Measurements from ENCODE around the gene C5orf15. TPM values are rescaled to one million over a fixed set of nuclear protein-coding genes. Genes with fewer than 3 reads are reported as not detected.

Gene C5orf15
- total and polyA plus RNA-seq, 4 donors: 21.6 to 118 (median 40.0) TPM

DNA sequence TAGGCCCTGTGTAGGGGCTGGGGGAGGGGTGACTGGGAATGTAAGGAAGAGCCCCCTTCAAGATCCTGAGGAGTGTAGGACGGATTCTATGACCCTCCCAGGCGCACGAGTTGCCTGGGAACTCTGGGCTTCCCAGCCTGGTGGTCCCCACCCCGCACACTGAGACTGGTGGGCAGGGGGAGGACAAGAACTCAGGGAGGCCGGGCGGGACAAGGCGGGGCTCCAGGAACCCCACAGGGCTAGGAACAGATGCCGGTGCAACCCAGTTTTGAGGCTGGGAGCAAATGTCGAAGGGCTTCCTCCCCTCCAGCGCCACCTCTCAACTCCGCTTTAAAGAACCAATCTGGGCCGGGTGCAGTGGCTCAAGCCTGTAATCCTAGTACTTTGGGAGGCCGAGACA lies 37.7 kb upstream of the C5orf15 start:
- peak overlapping the region; percentile 20 to 63 for H3K9ac ChIP-seq (ENCODE audit: insufficient read depth in 1 of 2, low read length in 2 of 2)

DNA sequence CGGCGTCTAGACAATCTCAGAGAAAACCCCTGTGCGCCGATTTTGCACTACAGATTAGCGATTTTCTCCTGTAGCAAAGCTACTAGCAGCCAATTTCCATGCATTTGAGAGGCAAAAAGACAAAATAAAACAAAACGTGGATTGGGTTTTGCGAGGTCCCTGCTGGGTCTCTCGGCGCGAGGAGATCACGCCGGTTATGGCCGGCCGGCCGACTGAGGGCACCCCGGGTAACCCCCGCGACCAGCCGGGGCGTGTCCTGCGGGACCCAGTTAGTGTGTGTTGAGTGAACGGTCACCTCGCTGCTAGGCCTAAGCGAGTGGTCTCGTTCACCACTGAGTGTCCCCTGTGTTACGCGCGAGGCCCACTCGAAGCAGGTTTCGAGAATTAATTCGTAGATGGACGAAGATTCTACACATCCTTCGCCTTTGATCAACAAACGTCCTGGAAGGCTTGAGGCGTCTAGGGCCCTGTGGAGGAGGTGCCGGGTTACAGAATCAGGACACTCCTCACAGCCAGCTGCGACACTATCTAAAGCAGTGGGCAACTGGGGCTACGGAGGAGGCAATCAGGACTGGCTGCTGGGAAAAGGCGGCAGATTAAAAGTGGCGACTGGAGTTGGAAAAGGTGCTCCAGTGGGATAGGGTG lies 37.1 kb upstream of the C5orf15 start:
- H3K4me1 ChIP-seq (ENCODE audit: control insufficient read depth in 5 of 5, insufficient read depth in 5 of 5, low read length in 5 of 5): peaks cover 9 to 28% (median 17%) of the 10 kb centered on the region in 5 donors
- peak overlapping the region; percentile 99 to 100 for H3K27ac ChIP-seq (ENCODE audit: low read depth in 1 of 2, low read length in 1 of 2)
- peak overlapping the region; percentile 86 for H3K4me3 ChIP-seq
- WGBS, 2 donors: 18 to 21% methylated on average over 40 of the region's 40 CpGs
- DNase-seq (peak in 2 of 3 donors; percentile 32 to 55), ATAC-seq (ENCODE audit: insufficient read depth, low FRiP score) (peak; percentile 22)
- H3K9me3 ChIP-seq (ENCODE audit: control insufficient read depth in 4 of 4, insufficient read depth in 3 of 4, low read length in 3 of 4): no peaks in the 10 kb centered on the region
- TF ChIP-seq, protein P1, sequence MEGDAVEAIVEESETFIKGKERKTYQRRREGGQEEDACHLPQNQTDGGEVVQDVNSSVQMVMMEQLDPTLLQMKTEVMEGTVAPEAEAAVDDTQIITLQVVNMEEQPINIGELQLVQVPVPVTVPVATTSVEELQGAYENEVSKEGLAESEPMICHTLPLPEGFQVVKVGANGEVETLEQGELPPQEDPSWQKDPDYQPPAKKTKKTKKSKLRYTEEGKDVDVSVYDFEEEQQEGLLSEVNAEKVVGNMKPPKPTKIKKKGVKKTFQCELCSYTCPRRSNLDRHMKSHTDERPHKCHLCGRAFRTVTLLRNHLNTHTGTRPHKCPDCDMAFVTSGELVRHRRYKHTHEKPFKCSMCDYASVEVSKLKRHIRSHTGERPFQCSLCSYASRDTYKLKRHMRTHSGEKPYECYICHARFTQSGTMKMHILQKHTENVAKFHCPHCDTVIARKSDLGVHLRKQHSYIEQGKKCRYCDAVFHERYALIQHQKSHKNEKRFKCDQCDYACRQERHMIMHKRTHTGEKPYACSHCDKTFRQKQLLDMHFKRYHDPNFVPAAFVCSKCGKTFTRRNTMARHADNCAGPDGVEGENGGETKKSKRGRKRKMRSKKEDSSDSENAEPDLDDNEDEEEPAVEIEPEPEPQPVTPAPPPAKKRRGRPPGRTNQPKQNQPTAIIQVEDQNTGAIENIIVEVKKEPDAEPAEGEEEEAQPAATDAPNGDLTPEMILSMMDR (IDR thresholded peaks at IDR 0.05; ENCODE audit: control extremely low read depth, extremely low read depth): no peak
- H3K9ac ChIP-seq (ENCODE audit: insufficient read depth in 1 of 2, low read length in 2 of 2): peak overlapping the region; percentile 20 to 63
- peaks cover 0 to 5% (median 2%) of the 10 kb centered on the region in 4 donors for H3K36me3 ChIP-seq (ENCODE audit: control insufficient read depth in 4 of 4, insufficient read depth in 4 of 4, low read length in 4 of 4)
- H3K27me3 ChIP-seq (ENCODE audit: control insufficient read depth in 3 of 3, insufficient read depth in 3 of 3, low read length in 2 of 3): no peaks in the 10 kb centered on the region

More for the DNA sequence above, 37.7 kb upstream of the C5orf15 start:
- no peak for ATAC-seq (ENCODE audit: insufficient read depth, low FRiP score)
- WGBS, 2 donors: 92 to 93% methylated on average over 13 of the region's 13 CpGs
- H3K27ac ChIP-seq (ENCODE audit: low read depth in 1 of 2, low read length in 1 of 2): peak overlapping the region; percentile 99 to 100
- H3K27me3 ChIP-seq (ENCODE audit: control insufficient read depth in 3 of 3, insufficient read depth in 3 of 3, low read length in 2 of 3): no peaks in the 10 kb centered on the region
- peaks cover 9 to 28% (median 17%) of the 10 kb centered on the region in 5 donors for H3K4me1 ChIP-seq (ENCODE audit: control insufficient read depth in 5 of 5, insufficient read depth in 5 of 5, low read length in 5 of 5)
- peaks cover 0 to 2% (median under 1%) of the 10 kb centered on the region in 4 donors for H3K36me3 ChIP-seq (ENCODE audit: control insufficient read depth in 4 of 4, insufficient read depth in 4 of 4, low read length in 4 of 4)
- H3K9me3 ChIP-seq (ENCODE audit: control insufficient read depth in 4 of 4, insufficient read depth in 3 of 4, low read length in 3 of 4): no peaks in the 10 kb centered on the region
- TF ChIP-seq, protein P1 (IDR thresholded peaks at IDR 0.05; ENCODE audit: control extremely low read depth, extremely low read depth): no peak
- no peak overlapping the region for H3K4me3 ChIP-seq
- no peak for DNase-seq

DNA sequence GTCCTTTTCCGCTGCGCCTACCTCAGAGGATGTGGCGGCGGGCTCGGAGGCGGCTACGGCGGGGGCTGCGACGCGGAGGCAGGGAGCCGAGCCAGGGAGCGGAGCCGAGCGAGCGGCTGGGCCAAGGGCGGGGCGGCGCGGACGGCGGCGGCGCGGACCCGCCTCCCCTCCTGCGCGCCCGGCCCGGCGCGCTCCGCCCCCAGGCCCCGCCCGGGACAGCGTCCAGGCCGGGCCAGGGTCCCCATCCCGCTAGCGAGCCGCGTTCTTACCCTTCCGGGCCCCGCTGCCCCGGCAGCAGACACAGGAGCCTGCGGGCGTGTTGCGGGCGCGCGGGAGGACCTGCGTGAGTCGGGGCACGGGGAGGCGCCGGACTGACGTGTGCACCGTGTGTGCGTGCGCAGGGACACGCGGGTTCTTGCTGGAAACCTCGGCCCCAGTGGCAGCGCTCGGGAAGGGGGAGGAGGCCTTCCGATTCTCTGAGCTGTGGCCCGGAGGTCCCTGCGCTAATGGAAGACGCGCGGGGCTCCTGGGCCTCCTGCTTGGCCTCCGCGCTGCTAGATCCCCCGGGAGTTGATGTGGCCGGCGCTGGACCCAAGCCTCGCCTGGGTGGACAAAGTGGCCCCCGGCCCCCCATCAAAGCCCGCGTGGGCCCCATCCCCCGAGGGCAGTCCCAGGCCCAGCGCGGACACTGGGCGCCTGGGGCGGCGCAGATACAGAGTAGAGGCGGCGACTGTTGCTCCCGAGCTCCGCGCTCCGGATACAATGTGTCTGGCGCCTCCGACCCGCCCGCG lies 36.4 kb upstream of the C5orf15 start, which contains the start of gene VDAC1:
Gene VDAC1 (minus strand): TSS at position 350 of the 791 bp plus-strand sequence. CDS start 11,963 bp downstream, outside the sequence.
- 0 to 1% methylated on average over 81 to 96 of the region's 96 CpGs for WGBS, 2 donors
- H3K4me3 ChIP-seq: peak within 1 kb of the TSS; percentile 86
- peaks cover 0 to 8% (median 2%) of the 10 kb centered on the region in 4 donors for H3K36me3 ChIP-seq (ENCODE audit: control insufficient read depth in 4 of 4, insufficient read depth in 4 of 4, low read length in 4 of 4)
- H3K27ac ChIP-seq (ENCODE audit: low read depth in 1 of 2, low read length in 1 of 2): peak within 1 kb of the TSS; percentile 99 to 100
- TF ChIP-seq, protein P1 (IDR thresholded peaks at IDR 0.05; ENCODE audit: control extremely low read depth, extremely low read depth): no peak
- no peaks in the 10 kb centered on the region for H3K9me3 ChIP-seq (ENCODE audit: control insufficient read depth in 4 of 4, insufficient read depth in 3 of 4, low read length in 3 of 4)
- ATAC-seq (ENCODE audit: insufficient read depth, low FRiP score): peak; percentile 89
- DNase-seq: peak; percentile 83 to 93 (median 89)
- peak within 1 kb of the TSS; percentile 71 to 80 for H3K9ac ChIP-seq (ENCODE audit: insufficient read depth in 1 of 2, low read length in 2 of 2)
- no peaks in the 10 kb centered on the region for H3K27me3 ChIP-seq (ENCODE audit: control insufficient read depth in 3 of 3, insufficient read depth in 3 of 3, low read length in 2 of 3)
- H3K4me1 ChIP-seq (ENCODE audit: control insufficient read depth in 5 of 5, insufficient read depth in 5 of 5, low read length in 5 of 5): peaks cover 10 to 32% (median 17%) of the 10 kb centered on the region in 5 donors

Data from lung (tissue), 12 donors.